ENCODE data around the gene MCHR2.

GRCh38 chr6:99993146-99993532 lies 884 bp downstream of the MCHR2 start:
- TF ChIP-seq CBX8 (IDR thresholded peaks at IDR 0.05) (no peak), USF2 (IDR thresholded peaks at IDR 0.05) (no peak), POLR2A (IDR thresholded peaks at IDR 0.05; ENCODE audit: low read length) (no peak), EP300 (IDR thresholded peaks at IDR 0.05) (no peak), HOXA7 (CRISPR knock-in tag; IDR thresholded peaks at IDR 0.05) (no peak), CTCF (IDR thresholded peaks at IDR 0.05) (no peak), RCOR1 (IDR thresholded peaks at IDR 0.05; ENCODE audit: low read depth, low read length) (no peak), RAD21 (conservative IDR thresholded peaks at IDR 0.05 in 1 of 2, IDR thresholded peaks at IDR 0.05 in 1 of 2) (no peak), RARB (CRISPR knock-in tag; IDR thresholded peaks at IDR 0.05) (no peak), ZC3H11A (IDR thresholded peaks at IDR 0.05) (no peak), TP53 (CRISPR knock-in tag; IDR thresholded peaks at IDR 0.05) (no peak), HES2 (IDR thresholded peaks at IDR 0.05) (no peak), PBX3 (IDR thresholded peaks at IDR 0.05) (no peak)
